HG02885 (cell line): ENCODE results near the gene LILRB2.
"Not testable (repeated sequence)": the region's sequence is repeated elsewhere in the genome, so short reads cannot be mapped to it uniquely, and the experiment has no call there.

Experiments used
- ATAC-seq: cut with Tn5 transposase; IDR thresholded peaks from one replicate; pipeline ENCODE4 v1.9.1; 2021; ENCODE audit warnings: mild to moderate bottlenecking; ENCODE audit not compliant: unreplicated experiment, poor library complexity

Gene LILRB2

DNA sequence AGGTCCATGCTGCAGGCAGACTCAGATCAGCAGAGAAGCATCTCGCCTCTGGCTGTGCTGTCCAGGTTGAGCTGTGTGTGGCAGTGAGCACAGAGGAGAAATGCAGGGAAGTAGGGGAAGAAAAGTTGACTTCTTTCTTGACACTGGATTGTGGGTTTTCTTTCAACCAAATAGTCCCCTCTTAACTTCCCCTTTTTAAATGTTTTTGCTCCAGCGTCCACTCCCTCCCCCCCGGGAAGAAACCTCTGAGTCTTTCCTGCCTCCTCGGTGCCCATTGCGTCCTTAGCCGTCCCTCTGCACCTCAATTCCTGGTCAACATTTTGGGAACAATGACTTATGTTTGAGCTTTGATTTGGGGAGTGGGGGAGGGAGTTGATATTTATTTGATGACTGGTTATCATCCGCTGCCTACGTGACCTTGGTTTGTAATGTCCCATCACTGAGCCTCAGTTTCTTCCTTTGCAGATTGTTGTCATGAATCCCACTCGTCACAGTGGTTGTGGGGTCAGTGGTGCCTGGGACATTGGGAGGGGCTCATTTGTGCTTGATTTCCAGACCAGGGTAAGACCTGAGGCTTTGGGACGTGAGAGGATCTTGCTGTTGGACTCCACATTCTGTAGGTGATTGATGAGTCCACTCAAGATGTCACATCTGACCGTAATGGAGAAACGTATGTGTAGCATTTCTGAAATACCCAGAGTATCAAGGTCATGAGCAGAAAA is at the start of gene LILRB2:
TSS of gene LILRB2 (minus strand) at position 104 of the 722 bp plus-strand sequence. CDS start 614 bp downstream, outside the sequence.
- ATAC-seq, result no peak

DNA sequence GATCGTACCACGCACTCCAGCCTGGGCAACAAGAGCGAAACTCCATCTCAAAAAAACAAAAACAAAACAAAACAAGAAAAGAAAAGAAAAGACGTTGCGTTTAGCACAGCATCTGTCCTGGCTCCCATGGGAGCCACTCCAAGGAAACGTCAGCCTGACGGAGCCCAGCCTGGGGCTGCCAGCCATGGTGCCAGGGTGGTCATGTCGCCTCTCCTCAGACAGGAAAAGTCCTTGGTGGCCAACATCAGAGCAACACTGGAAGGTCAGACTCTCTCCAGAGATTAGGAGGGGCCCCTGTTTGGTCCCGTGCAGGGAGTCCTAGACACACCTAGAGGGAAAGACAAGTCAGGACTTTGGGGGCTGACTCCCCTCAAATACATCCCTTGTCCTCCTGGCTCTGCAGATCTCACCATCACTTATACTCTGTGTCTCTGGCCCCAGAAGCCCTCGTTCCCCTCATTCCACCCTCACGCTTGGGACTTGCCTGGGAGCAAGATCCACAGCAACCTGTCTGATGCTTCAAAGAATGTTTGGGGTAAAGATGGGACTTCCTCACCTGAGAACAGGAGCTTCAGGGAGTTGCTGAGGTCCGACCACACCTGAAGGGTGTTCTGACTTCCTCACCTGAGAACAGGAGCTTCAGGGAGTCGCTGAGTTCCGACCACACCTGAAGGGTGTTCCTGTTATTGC is 48.7 kb upstream of the LILRB2 start:
- no peak for ATAC-seq

GRCh38 chr19:54328781-54329180 is 47.9 kb upstream of the LILRB2 start:
- ATAC-seq, result not testable (repeated sequence)

DNA sequence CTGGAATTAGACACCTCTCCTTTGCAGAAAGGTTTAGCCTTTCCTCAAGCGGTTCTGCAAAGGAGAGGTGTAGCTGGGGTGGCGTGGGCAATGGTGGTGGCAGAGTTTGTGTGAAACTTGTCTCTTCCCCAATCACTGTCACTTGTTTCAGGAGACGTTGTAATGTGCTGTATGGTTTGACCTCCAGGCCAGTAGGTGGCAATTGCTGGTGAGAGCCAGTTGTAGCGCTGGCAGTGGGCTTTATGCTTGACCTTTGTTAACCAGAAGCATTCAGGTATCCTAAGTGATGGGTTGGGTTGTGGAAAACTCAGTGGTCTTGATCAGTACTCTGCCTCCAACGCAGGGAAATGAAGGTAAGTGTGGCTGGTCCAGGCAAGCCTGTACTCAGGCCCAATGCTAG is 44.7 kb upstream of the LILRB2 start:
- ATAC-seq, result no peak

DNA sequence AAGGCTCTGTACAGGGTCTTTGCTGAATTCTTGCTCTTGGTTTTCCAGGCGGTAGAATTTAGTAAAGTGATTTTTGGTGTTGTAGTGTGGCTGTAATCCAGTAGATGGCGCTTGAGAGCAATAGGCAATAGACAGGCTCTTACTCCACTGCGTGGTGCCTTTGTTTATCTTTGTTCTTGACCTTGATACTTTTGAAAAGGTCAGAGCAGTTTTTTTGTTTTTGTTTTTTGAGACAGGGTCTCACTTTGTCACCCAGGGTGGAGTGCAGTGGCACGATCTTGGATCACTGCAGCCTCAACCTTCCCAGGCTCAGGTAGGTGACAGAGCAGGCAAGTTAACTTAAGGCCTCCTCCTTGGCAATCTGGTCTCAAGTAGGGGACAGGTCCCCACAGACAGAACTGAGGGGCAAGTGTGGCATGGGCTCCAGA is 44.3 kb upstream of the LILRB2 start:
- ATAC-seq, result no peak

- no peak for ATAC-seq
These were observed 43.2 kb upstream of the LILRB2 start for GRCh38 chr19:54324071-54324470.

- not testable (repeated sequence) for ATAC-seq
These were observed 42.0 kb upstream of the LILRB2 start for GRCh38 chr19:54322934-54323333.

- ATAC-seq, result not testable (repeated sequence)
These were observed 41.4 kb upstream of the LILRB2 start for GRCh38 chr19:54322295-54322694.

DNA sequence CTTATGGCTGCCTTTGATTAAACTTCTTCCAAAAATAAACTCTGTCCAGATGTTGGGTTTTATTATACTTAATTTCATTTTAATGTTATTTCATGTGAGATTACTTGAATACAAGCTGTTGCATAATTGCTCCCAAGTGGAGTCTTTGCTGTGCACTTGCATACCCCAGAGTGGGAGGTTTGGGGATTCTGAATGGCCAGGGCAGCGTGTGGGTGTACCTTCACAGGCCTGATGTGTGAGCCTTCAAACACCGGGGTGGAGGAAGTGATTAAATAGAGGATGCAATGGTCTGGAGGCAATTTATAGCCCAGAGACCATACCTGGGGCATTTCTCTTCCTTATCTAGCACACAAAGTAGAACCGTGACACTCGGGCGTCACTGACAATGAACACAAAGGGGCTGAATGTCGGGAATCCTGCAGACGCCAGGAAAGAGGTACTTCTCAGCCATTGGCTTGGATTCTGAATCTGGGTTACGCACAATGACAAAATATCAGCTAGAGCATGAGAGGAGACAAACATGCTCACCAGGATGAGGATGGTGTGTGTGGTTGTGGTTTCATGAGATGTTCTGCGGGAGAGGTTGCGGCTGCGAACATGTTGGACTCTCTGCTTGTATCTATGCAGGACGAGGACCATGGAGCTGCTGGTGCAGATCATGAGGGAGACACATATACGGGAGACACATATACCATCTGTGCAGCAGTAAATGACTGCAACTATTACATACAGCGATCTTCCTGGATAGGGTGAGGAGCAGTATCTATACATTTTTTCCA is 39.2 kb upstream of the LILRB2 start:
- no peak for ATAC-seq

- ATAC-seq, result no peak
These were observed 38.1 kb upstream of the LILRB2 start for GRCh38 chr19:54319049-54319448.

GRCh38 chr19:54317965-54318240 is 37.0 kb upstream of the LILRB2 start:
- no peak for ATAC-seq

GRCh38 chr19:54317108-54317964 is 36.4 kb upstream of the LILRB2 start:
- ATAC-seq, result no peak

GRCh38 chr19:54316746-54317107 is 35.8 kb upstream of the LILRB2 start:
- ATAC-seq, result no peak

DNA sequence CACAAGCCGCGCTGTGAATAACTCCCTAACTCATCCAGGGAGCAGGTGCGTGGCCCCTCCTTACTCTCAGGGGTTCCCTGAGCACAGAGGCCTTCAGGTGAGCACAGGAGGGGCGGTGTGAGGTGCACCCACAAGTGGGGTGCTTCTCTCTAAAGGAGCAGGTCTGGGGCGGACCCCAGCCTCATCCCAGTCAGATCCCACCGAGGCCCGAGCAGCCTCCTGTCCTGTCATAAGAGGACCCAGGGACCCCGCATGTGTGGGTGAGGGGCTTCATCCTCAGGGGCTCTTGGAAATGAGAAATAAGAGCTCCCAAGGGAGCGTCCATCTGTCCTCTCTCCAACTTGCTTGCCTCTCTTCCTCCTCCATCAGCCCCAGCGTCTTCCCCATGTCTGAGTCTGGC is 35.0 kb upstream of the LILRB2 start:
- no peak for ATAC-seq

DNA sequence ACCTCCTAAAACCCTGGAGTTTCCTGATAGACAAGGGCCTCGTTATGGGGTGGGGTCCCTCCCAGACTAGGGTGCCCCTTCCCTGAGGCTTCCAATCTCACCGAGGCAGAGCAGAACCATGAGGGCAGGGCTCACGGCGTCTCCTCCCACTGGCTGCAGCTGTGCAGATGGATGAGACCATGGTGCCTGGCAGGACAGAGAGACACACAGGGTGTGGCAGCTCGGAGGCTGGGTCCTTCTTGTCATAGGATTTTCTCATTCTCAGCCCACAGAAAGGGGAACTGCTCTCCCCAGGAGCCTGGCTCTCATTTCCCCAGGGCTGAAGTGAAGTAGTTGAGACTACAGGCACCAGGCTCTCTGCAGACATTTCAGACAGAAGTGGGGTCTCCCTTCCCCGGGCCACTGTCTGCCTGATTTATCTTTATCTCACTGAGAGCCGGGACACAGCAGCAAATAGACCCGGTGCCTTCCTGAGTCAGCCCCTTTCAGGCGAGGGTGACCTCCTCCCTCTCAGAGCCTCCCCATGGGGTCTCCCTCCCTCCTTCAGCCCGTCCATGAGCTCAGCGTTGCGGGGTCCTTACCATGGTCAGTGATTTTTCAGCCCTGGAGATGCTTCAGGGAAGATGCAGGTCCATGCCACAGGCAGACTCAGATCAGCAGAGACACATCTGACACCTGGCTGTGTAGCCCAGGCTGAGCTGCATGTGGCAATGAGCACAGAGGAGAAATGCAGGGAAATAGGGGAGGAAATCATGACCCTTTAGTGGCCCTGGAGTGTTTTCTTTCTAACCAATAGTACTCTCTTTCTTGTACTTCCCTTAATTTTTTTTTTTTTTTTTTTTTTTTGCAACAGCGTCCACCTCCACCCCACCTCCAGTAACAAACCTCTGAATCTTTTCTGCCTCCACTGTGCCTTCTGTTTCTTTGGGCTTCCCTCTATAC is 31.8 kb upstream of the LILRB2 start, which contains the start of gene LILRA5:
TSS of gene LILRA5 (minus strand) at position 731 of the 942 bp plus-strand sequence. CDS start at position 584, 147 bp downstream.
- ATAC-seq, result no peak

GRCh38 chr19:54312011-54312410 is 31.1 kb upstream of the LILRB2 start:
- ATAC-seq, result no peak

DNA sequence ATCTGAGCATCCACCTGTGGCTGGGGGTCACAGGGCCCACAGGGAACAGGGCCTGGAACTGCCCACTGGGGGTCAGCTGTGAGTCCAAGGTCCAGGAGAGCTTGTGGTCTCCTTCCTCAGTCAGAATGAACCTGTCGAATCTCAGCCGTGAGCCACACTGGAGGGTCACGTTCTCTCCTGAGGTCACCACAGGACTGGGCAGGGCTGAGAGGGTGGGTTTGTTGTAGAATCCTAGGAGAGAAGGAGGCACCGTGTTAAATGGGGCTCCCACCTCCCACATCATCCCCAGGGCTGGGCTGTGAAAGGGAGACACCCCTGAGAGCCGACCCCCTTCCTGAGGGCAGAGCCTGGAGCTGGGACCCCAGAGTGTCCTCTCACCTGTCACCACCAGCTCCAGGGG is 30.6 kb upstream of the LILRB2 start:
- ATAC-seq, result no peak

DNA sequence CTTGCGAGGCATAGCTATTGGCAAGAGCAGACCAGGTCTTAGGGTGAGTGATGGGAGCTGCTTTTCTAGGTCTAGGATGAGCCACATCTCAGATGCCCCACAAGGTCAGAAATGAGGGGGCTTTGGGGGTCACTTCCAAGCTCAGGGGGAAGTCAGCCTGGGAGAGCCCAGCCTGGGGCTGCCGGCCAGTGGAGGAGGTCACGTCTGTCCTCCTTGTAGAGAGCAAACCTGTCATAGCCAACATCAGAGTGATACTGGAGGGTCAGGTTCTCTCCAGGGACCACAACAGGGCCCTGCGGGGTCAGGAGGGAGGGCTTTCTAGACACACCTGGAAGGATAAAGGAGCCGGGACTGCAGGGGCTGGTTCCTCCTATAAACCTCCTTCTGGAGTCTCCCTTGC is 29.6 kb upstream of the LILRB2 start:
- ATAC-seq, result no peak

DNA sequence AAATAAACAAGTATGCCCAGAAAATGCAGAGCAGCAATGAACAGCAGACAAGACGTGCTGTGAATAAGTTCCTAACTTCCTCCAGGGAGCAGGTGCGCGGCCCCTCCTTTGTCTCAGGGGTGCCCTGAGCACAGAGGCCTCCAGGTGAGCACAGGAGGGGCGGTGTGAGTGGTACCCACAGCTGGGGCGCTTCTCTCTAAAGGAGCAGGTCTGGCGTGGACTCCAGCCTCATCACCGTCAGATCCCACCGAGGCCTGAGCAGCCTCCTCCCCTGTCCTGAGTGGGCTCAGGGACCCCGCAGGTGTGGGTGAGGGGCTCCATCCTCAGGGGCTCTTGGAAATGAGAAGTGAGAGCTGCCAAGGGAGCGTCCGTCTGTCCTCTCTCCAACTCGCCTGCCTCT is 28.9 kb upstream of the LILRB2 start:
- no peak for ATAC-seq
